H9 (cell line): ENCODE measurements around the gene IFT122. TPM values are rescaled to one million over a fixed set of nuclear protein-coding genes. Genes with fewer than 3 reads are reported as not detected.

ENCODE experiments used
- DNase-seq: peaks from one replicate; pipeline ENCODE4 v3.0.0-alpha.2; 2017
- H2AFZ ChIP-seq: one replicate; pipeline ENCODE4 v1.6.1; 2013; ENCODE audit warnings: mild to moderate bottlenecking, low read length, control low read depth, moderate library complexity
- H2AK5ac ChIP-seq: 2 replicates; pipeline ENCODE4 v1.6.1; 2013; ENCODE audit warnings: low read length, control low read depth, mixed read lengths; ENCODE audit not compliant: insufficient read length
- H2BK120ac ChIP-seq: one replicate; pipeline ENCODE4 v1.6.1; 2013; ENCODE audit warnings: low read depth, mild to moderate bottlenecking, low read length, control low read depth, inconsistent platforms; ENCODE audit not compliant: poor library complexity, severe bottlenecking
- H2BK12ac ChIP-seq: 2 replicates; pipeline ENCODE4 v1.6.1; 2013; ENCODE audit warnings: low read length, control low read depth, mixed read lengths, low read depth; ENCODE audit not compliant: insufficient read length
- H2BK15ac ChIP-seq: 2 replicates; pipeline ENCODE4 v1.6.1; 2013; ENCODE audit warnings: low read depth, low read length, control low read depth
- H2BK20ac ChIP-seq: one replicate; pipeline ENCODE4 v1.6.1; 2013; ENCODE audit warnings: low read depth, mild to moderate bottlenecking, low read length, control low read depth, inconsistent platforms; ENCODE audit not compliant: poor library complexity, severe bottlenecking
- H2BK5ac ChIP-seq: 2 replicates; pipeline ENCODE4 v1.6.1; 2013; ENCODE audit warnings: low read length, control low read depth, mixed read lengths; ENCODE audit not compliant: insufficient read length
- H3K14ac ChIP-seq: 2 replicates; pipeline ENCODE4 v1.6.1; 2013; ENCODE audit warnings: low read length, control low read depth; ENCODE audit not compliant: insufficient read depth
- H3K18ac ChIP-seq: 2 replicates; pipeline ENCODE4 v1.6.1; 2013; ENCODE audit warnings: low read depth, mild to moderate bottlenecking, mixed read lengths, low read length, control low read depth; ENCODE audit not compliant: insufficient read length
- H3K23ac ChIP-seq: 2 replicates; pipeline ENCODE4 v1.6.1; 2013; ENCODE audit warnings: low read length, control low read depth, mixed read lengths, low read depth; ENCODE audit not compliant: insufficient read length
- H3K23me2 ChIP-seq: 2 replicates; pipeline ENCODE4 v1.6.1; 2013; ENCODE audit warnings: low read depth, mild to moderate bottlenecking, mixed read lengths, low read length, control low read depth; ENCODE audit not compliant: insufficient read length, poor library complexity, severe bottlenecking
- H3K27ac ChIP-seq: 2 replicates; pipeline ENCODE4 v1.5.1; 2013; ENCODE audit warnings: low read length, control low read depth, mixed read lengths, low read depth; ENCODE audit not compliant: insufficient read length
- H3K27me3 ChIP-seq: 2 replicates; pipeline ENCODE4 v1.6.1; 2013; ENCODE audit warnings: low read length, control low read depth, inconsistent platforms; ENCODE audit not compliant: insufficient read depth
- H3K4ac ChIP-seq: 2 replicates; pipeline ENCODE4 v1.6.1; 2013; ENCODE audit warnings: low read depth, mild to moderate bottlenecking, control low read depth, inconsistent platforms, low read length, moderate library complexity
- H3K4me1 ChIP-seq: 2 replicates; pipeline ENCODE4 v1.6.1; 2013; ENCODE audit warnings: low read length, control low read depth, inconsistent platforms; ENCODE audit not compliant: insufficient read depth
- H3K4me2 ChIP-seq: 2 replicates; pipeline ENCODE4 v1.6.1; 2013; ENCODE audit warnings: low read length, control low read depth, mixed read lengths; ENCODE audit not compliant: insufficient read length, insufficient read depth
- H3K56ac ChIP-seq: 2 replicates; pipeline ENCODE4 v1.6.1; 2013; ENCODE audit warnings: low read depth, mild to moderate bottlenecking, mixed read lengths, low read length, control low read depth; ENCODE audit not compliant: insufficient read length
- H3K79me1 ChIP-seq: 2 replicates; pipeline ENCODE4 v1.6.1; 2013; ENCODE audit warnings: low read depth, mild to moderate bottlenecking, moderate library complexity, low read length, control low read depth, inconsistent platforms; ENCODE audit not compliant: insufficient read depth, poor library complexity, severe bottlenecking
- H3K79me2 ChIP-seq: 2 replicates; pipeline ENCODE4 v1.6.1; 2013; ENCODE audit warnings: low read length, control low read depth, inconsistent platforms; ENCODE audit not compliant: insufficient read depth
- H3K9ac ChIP-seq: 2 replicates; pipeline ENCODE4 v1.6.1; 2013; ENCODE audit warnings: low read length, control low read depth, mixed read lengths; ENCODE audit not compliant: insufficient read length; ENCODE audit errors: extremely low read depth
- H3K9me3 ChIP-seq: one replicate; pipeline ENCODE4 v1.6.1; 2013; ENCODE audit warnings: low read depth, low read length, inconsistent platforms; ENCODE audit not compliant: control insufficient read depth
- H3T11ph ChIP-seq: one replicate; pipeline ENCODE4 v1.6.1; 2013; ENCODE audit warnings: mild to moderate bottlenecking, low read length, control low read depth, inconsistent platforms
- H4K20me1 ChIP-seq: one replicate; pipeline ENCODE4 v1.6.1; 2013; ENCODE audit not compliant: control insufficient read depth, insufficient read length, insufficient read depth
- H4K5ac ChIP-seq: 2 replicates; pipeline ENCODE4 v1.6.1; 2013; ENCODE audit warnings: low read depth, mild to moderate bottlenecking, mixed read lengths, low read length, control low read depth; ENCODE audit not compliant: insufficient read length
- H4K8ac ChIP-seq: replicated peaks from 2 replicates; pipeline ENCODE4 v1.6.1; 2013; ENCODE audit warnings: low read length, control low read depth, mixed read lengths, low read depth; ENCODE audit not compliant: insufficient read length
- H4K91ac ChIP-seq: 2 replicates; pipeline ENCODE4 v1.6.1; 2013; ENCODE audit warnings: low read depth, mild to moderate bottlenecking, moderate library complexity, mixed read lengths, low read length, control low read depth; ENCODE audit not compliant: insufficient read length
- H3K27ac Mint-ChIP-seq, 3 experiments: 2 replicates in 2 of 3; 3 replicates in 1 of 3; pipeline ENCODE4 v1.8.0; 2020 to 2021; ENCODE audit warnings: mixed read lengths in 3 of 3, mild to moderate bottlenecking in 1 of 3, moderate library complexity in 1 of 3
- H3K27me3 Mint-ChIP-seq: 2 replicates; pipeline ENCODE4 v1.8.0; 2021; ENCODE audit warnings: low read depth, mild to moderate bottlenecking, moderate library complexity, mixed read lengths
- H3K36me3 Mint-ChIP-seq, 3 experiments: 2 replicates in 2 of 3; 3 replicates in 1 of 3; pipeline ENCODE4 v1.8.0; 2020 to 2021; ENCODE audit warnings: low read depth in 3 of 3, mixed read lengths in 3 of 3; ENCODE audit not compliant: insufficient read depth in 1 of 3
- H3K4me1 Mint-ChIP-seq, 2 experiments: 2 replicates each; pipeline ENCODE4 v1.8.0; 2020; ENCODE audit warnings: mixed read lengths in 2 of 2
- H3K4me3 Mint-ChIP-seq, 2 experiments: 2 replicates in 1 of 2; 3 replicates in 1 of 2; pipeline ENCODE4 v1.8.0; 2020 to 2021; ENCODE audit warnings: mild to moderate bottlenecking in 2 of 2, mixed read lengths in 2 of 2, moderate library complexity in 1 of 2
- H3K9me3 Mint-ChIP-seq, 2 experiments: 2 replicates in 1 of 2; 3 replicates in 1 of 2; pipeline ENCODE4 v1.8.0; 2020; ENCODE audit warnings: mild to moderate bottlenecking in 2 of 2, mixed read lengths in 2 of 2, moderate library complexity in 1 of 2
- WGBS: extraction: QIAGEN DNeasy Blood & Tissue Kit; methylation state at CpG from one replicate; pipeline ENCODE4 v1.1.7; 2013; ENCODE audit warnings: missing lambda C conversion rate, low lambda C conversion rate, mixed read lengths; ENCODE audit not compliant: insufficient read length; ENCODE audit errors: extremely low coverage; 5-methylcytosine and 5-hydroxymethylcytosine counted together
- total RNA-seq: library from RNA; stranded (reverse); gene quantifications from 2 replicates; pipeline ENCODE4 v1.2.1, GENCODE V29; 2021
- TF ChIP-seq, protein P1 (sequence below): fragments of 200-600 bp; sonication (generic); conservative IDR thresholded peaks from 3 replicates; pipeline ENCODE4 v1.8.0; 2021; ENCODE audit warnings: antibody characterized with exemption, mild to moderate bottlenecking

Gene IFT122
- total RNA-seq, 1 experiment from 2014 or later: 19.3 TPM

DNA sequence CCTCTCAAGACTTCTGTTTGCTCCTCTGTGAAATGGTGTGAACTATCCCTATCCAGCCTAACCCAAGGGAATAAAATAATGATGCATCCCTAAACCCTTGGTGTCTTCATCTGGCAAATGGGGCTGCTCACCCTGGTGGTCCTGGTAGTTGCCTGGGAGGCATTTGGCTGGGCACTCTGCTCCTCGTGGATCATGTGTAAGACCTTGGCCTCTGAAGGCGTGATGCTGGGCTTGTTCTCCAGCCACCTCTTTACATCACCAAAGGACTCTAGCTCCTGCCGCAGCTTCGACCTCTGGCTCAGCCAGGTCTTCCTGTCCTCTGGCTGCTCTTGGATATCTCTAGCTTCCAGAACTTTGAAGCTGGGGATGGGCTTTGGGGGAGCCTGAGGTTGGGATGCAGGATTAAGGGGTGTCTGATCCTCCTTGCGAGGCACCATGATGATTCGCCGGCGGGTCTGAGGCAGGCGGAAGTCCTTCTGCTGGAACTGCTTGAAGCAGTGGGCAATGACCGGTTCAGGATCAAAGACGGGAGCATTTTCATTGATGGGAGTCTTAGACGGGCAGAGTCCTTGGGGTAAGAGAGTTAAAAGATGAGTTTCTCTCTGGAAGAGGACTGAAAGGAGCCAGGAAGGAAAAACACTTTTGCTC, 18.7 kb upstream of the IFT122 start:
- Mint-ChIP-seq H3K4me1 (peaks cover 34 to 40% of the 10 kb centered on the region in 2 experiments), H3K9me3 (peaks cover 0 to 2% of the 10 kb centered on the region in 2 experiments; a peak in 1 of 5 replicates), H3K27ac (no peak overlapping the region), H3K27me3 (peaks cover 31% of the 10 kb centered on the region), H3K4me3 (no peak overlapping the region), H3K36me3 (no peaks in the 10 kb centered on the region)
- no peak overlapping the region for H2BK20ac ChIP-seq
- no peak overlapping the region for H4K8ac ChIP-seq
- H2BK5ac ChIP-seq: no peak overlapping the region
- no peak overlapping the region for H3K56ac ChIP-seq
- no peak overlapping the region for H3T11ph ChIP-seq
- no peak overlapping the region for H3K27ac ChIP-seq
- no peak overlapping the region for H3K14ac ChIP-seq
- H3K18ac ChIP-seq: no peak overlapping the region
- no peak overlapping the region for H2AFZ ChIP-seq
- H2AK5ac ChIP-seq: no peak overlapping the region
- WGBS: no CpG with 5 or more reads among the region's 12 CpGs
- H4K91ac ChIP-seq: no peak overlapping the region
- no peak overlapping the region for H3K9ac ChIP-seq
- DNase-seq: no peak
- H3K23me2 ChIP-seq: no peaks in the 10 kb centered on the region
- no peaks in the 10 kb centered on the region for H4K20me1 ChIP-seq
- no peak overlapping the region for H3K23ac ChIP-seq
- peaks cover 7% of the 10 kb centered on the region; the same call in 1 of the 2 replicates for H3K4me1 ChIP-seq
- no peak overlapping the region for H2BK15ac ChIP-seq
- no peak overlapping the region for H3K4me2 ChIP-seq
- no peak overlapping the region for H2BK12ac ChIP-seq
- H3K4ac ChIP-seq: no peak overlapping the region
- TF ChIP-seq, protein P1, sequence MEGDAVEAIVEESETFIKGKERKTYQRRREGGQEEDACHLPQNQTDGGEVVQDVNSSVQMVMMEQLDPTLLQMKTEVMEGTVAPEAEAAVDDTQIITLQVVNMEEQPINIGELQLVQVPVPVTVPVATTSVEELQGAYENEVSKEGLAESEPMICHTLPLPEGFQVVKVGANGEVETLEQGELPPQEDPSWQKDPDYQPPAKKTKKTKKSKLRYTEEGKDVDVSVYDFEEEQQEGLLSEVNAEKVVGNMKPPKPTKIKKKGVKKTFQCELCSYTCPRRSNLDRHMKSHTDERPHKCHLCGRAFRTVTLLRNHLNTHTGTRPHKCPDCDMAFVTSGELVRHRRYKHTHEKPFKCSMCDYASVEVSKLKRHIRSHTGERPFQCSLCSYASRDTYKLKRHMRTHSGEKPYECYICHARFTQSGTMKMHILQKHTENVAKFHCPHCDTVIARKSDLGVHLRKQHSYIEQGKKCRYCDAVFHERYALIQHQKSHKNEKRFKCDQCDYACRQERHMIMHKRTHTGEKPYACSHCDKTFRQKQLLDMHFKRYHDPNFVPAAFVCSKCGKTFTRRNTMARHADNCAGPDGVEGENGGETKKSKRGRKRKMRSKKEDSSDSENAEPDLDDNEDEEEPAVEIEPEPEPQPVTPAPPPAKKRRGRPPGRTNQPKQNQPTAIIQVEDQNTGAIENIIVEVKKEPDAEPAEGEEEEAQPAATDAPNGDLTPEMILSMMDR: no peak
- no peak overlapping the region for H4K5ac ChIP-seq
- H3K79me1 ChIP-seq: no peaks in the 10 kb centered on the region
- H3K27me3 ChIP-seq: no peaks in the 10 kb centered on the region; the same call in 1 of the 2 replicates
- no peak overlapping the region for H2BK120ac ChIP-seq
- H3K9me3 ChIP-seq: no peaks in the 10 kb centered on the region
- no peaks in the 10 kb centered on the region for H3K79me2 ChIP-seq
